IMR-90 (cell line): ENCODE measurements around the gene BBS7. TPM values are rescaled to one million over a fixed set of nuclear protein-coding genes. Genes with fewer than 3 reads are reported as not detected.

Experiments
- ATAC-seq: fragments of 200-7000 bp; cut with Tn5 transposase; 2 replicates; pipeline ENCODE4 v1.9.1; 2020; ENCODE audit warnings: low read depth, mild to moderate bottlenecking, moderate library complexity
- BruUV-seq: library from RNA; stranded (reverse); fragments of 400-500 nt; replicated peaks from 2 replicates; lab custom pipeline; 2021; lab: Mats Ljungman, UMichigan
- CTCF ChIA-PET: fragments of 300-600 bp; formaldehyde crosslinking; extraction: SDS; loops from one replicate; lab custom pipeline; 2021; ENCODE audit warnings: antibody characterized with exemption; lab: Yijun Ruan, JAX
- POLR2A ChIA-PET: fragments of 300-600 bp; sonication (Branson Sonifier 250); formaldehyde crosslinking; loops from one replicate; lab custom pipeline; 2022; ENCODE audit warnings: antibody characterized with exemption; ENCODE audit not compliant: unreplicated experiment; lab: Charles Lee
- DNase-seq: peaks from one replicate; pipeline ENCODE4 v3.0.0; 2013
- H2AFZ ChIP-seq: replicated peaks from 2 replicates; pipeline ENCODE3; 2013; ENCODE audit warnings: low read length, mild to moderate bottlenecking; ENCODE audit not compliant: poor library complexity
- H2AK5ac ChIP-seq: 2 replicates; pipeline ENCODE4 v1.6.1; 2013; ENCODE audit warnings: low read depth, low read length, inconsistent platforms
- H2AK9ac ChIP-seq: replicated peaks from 2 replicates; pipeline ENCODE3; 2013; ENCODE audit warnings: mild to moderate bottlenecking, low read depth, low read length, moderate library complexity; ENCODE audit not compliant: poor library complexity
- H2BK120ac ChIP-seq: 2 replicates; pipeline ENCODE4 v1.6.1; 2013; ENCODE audit warnings: low read depth, low read length, inconsistent platforms
- H2BK15ac ChIP-seq: 3 replicates; pipeline ENCODE4 v1.6.1; 2013; ENCODE audit warnings: low read depth, low read length, inconsistent platforms
- H2BK20ac ChIP-seq: 2 replicates; pipeline ENCODE4 v1.6.1; 2013; ENCODE audit warnings: low read depth, mild to moderate bottlenecking, inconsistent platforms, low read length, moderate library complexity
- H2BK5ac ChIP-seq: 2 replicates; pipeline ENCODE4 v1.6.1; 2013; ENCODE audit warnings: mild to moderate bottlenecking, low read depth, low read length, inconsistent platforms; ENCODE audit not compliant: poor library complexity, severe bottlenecking
- H3K14ac ChIP-seq: replicated peaks from 2 replicates; pipeline ENCODE4 v1.6.1; 2013; ENCODE audit warnings: low read depth, low read length, inconsistent platforms
- H3K18ac ChIP-seq: 2 replicates; pipeline ENCODE4 v1.6.1; 2013; ENCODE audit warnings: low read depth, low read length, control low read depth
- H3K23ac ChIP-seq: 2 replicates; pipeline ENCODE4 v1.6.1; 2013; ENCODE audit warnings: low read depth, low read length, inconsistent platforms
- H3K27ac ChIP-seq: 2 replicates; pipeline ENCODE4 v1.5.1; 2013; ENCODE audit warnings: mild to moderate bottlenecking, control low read depth, low read length; ENCODE audit not compliant: insufficient read depth
- H3K27me3 ChIP-seq: 2 replicates; pipeline ENCODE4 v1.6.1; 2013; ENCODE audit warnings: low read length; ENCODE audit not compliant: control insufficient read depth, insufficient read depth
- H3K36me3 ChIP-seq: 2 replicates; pipeline ENCODE4 v1.6.1; 2013; ENCODE audit warnings: low read length, mixed read lengths; ENCODE audit not compliant: control insufficient read depth, insufficient read depth
- H3K4ac ChIP-seq: 2 replicates; pipeline ENCODE4 v1.6.1; 2013; ENCODE audit warnings: low read depth, low read length, inconsistent platforms
- H3K4me1 ChIP-seq: 2 replicates; pipeline ENCODE4 v1.6.1; 2013; ENCODE audit warnings: low read length, mixed read lengths; ENCODE audit not compliant: control insufficient read depth, insufficient read depth
- H3K4me2 ChIP-seq: 2 replicates; pipeline ENCODE4 v1.6.1; 2013; ENCODE audit warnings: low read depth, mild to moderate bottlenecking, control low read depth, low read length, moderate library complexity
- H3K4me3 ChIP-seq: 2 replicates; pipeline ENCODE4 v1.5.1; 2013; ENCODE audit warnings: low read depth, mild to moderate bottlenecking, control low read depth, low read length, moderate library complexity; ENCODE audit not compliant: insufficient read depth
- H3K56ac ChIP-seq: 2 replicates; pipeline ENCODE4 v1.6.1; 2013; ENCODE audit warnings: low read length, inconsistent platforms; ENCODE audit not compliant: insufficient read depth; ENCODE audit errors: extremely low read depth
- H3K79me1 ChIP-seq, 2 experiments: 2 replicates each; pipeline ENCODE4 v1.6.1; 2013; ENCODE audit warnings: low read length in 2 of 2, inconsistent platforms in 1 of 2, low read depth in 1 of 2
- H3K9ac ChIP-seq: 2 replicates; pipeline ENCODE4 v1.6.1; 2013; ENCODE audit warnings: low read depth, low read length, control low read depth
- H3K9me1 ChIP-seq: 2 replicates; pipeline ENCODE4 v1.6.1; 2013; ENCODE audit warnings: low read length, inconsistent platforms; ENCODE audit not compliant: insufficient read depth
- H3K9me3 ChIP-seq: 2 replicates; pipeline ENCODE4 v1.6.1; 2013; ENCODE audit warnings: low read length; ENCODE audit not compliant: control insufficient read depth, insufficient read depth
- H4K20me1 ChIP-seq: 2 replicates; pipeline ENCODE4 v1.6.1; 2013; ENCODE audit warnings: low read length, inconsistent platforms; ENCODE audit not compliant: insufficient read depth
- H4K5ac ChIP-seq: 2 replicates; pipeline ENCODE4 v1.6.1; 2013; ENCODE audit warnings: mild to moderate bottlenecking, low read depth, low read length, control low read depth
- H4K8ac ChIP-seq, 2 experiments: 2 replicates each; pipeline ENCODE4 v1.6.1; 2013; ENCODE audit warnings: low read depth in 2 of 2, low read length in 2 of 2, control low read depth in 1 of 2, inconsistent platforms in 1 of 2
- H4K91ac ChIP-seq: 2 replicates; pipeline ENCODE4 v1.6.1; 2013; ENCODE audit warnings: low read depth, low read length, inconsistent platforms; ENCODE audit not compliant: insufficient read depth
- BHLHE40 ChIP-seq: fragments of 150-350 bp; IDR thresholded peaks from 2 replicates; pipeline ENCODE4 v1.6.1; 2016; ENCODE audit warnings: mild to moderate bottlenecking, low read depth, low read length
- CEBPB ChIP-seq: IDR thresholded peaks from 2 replicates; pipeline ENCODE4 v1.6.1; 2012; ENCODE audit warnings: low read depth, low read length, improper control_type of control experiment
- CHD1 ChIP-seq: IDR thresholded peaks from 2 replicates; pipeline ENCODE4 v1.6.1; 2012; ENCODE audit warnings: low read depth, low read length, improper control_type of control experiment
- FOS ChIP-seq: fragments of 150-350 bp; IDR thresholded peaks from 2 replicates; pipeline ENCODE4 v1.6.1; 2016; ENCODE audit warnings: low read depth, low read length
- MAFK ChIP-seq: IDR thresholded peaks from 2 replicates; pipeline ENCODE4 v1.6.1; 2012; ENCODE audit warnings: low read depth, low read length, improper control_type of control experiment
- MAZ ChIP-seq: IDR thresholded peaks from 2 replicates; pipeline ENCODE4 v1.6.1; 2012; ENCODE audit warnings: low read depth, mild to moderate bottlenecking, low read length, improper control_type of control experiment, moderate library complexity, borderline replicate concordance
- NFE2L2 ChIP-seq: fragments of 150-350 bp; IDR thresholded peaks from 2 replicates; pipeline ENCODE4 v1.6.1; 2016; ENCODE audit warnings: low read depth, mild to moderate bottlenecking, low read length
- RAD21 ChIP-seq: IDR thresholded peaks from 2 replicates; pipeline ENCODE4 v1.6.1; 2012; ENCODE audit warnings: low read length, improper control_type of control experiment
- RCOR1 ChIP-seq: IDR thresholded peaks from 2 replicates; pipeline ENCODE4 v1.6.1; 2012; ENCODE audit warnings: mild to moderate bottlenecking, low read length, improper control_type of control experiment; ENCODE audit not compliant: insufficient replicate concordance
- RFX5 ChIP-seq: IDR thresholded peaks from 2 replicates; pipeline ENCODE4 v1.8.0; 2012; ENCODE audit warnings: low read depth, mild to moderate bottlenecking, low read length, moderate library complexity
- SMC3 ChIP-seq: fragments of 150-350 bp; IDR thresholded peaks from 2 replicates; pipeline ENCODE4 v1.6.1; 2016; ENCODE audit warnings: low read depth, mild to moderate bottlenecking, antibody characterized with exemption, low read length, moderate library complexity
- WGBS, 2 experiments: methylation state at CpG; one replicate each; pipeline versions ENCODE4 v1.1.5 to v1.1.7; 2013; ENCODE audit warnings: missing lambda C conversion rate in 2 of 2; ENCODE audit not compliant: insufficient read length in 1 of 2; ENCODE audit errors: extremely low coverage in 2 of 2; 5-methylcytosine and 5-hydroxymethylcytosine counted together
- dilution Hi-C: fragments of 300-500 bp; cut with HindIII; formaldehyde crosslinking; loops from one replicate; pipeline ENCODE4 v1.14.3; 2018; ENCODE audit warnings: low sequenced_read_pairs; ENCODE audit not compliant: unreplicated experiment
- in situ Hi-C: fragments of 300-500 bp; cut with MboI; formaldehyde crosslinking; loops from 3 replicates; pipeline ENCODE4 v1.14.3; 2019; ENCODE audit warnings: low sequenced_read_pairs, inconsistent platforms, mixed read lengths
- intact Hi-C: fragments of 100-400 bp; cut with micrococcal nuclease; formaldehyde crosslinking; loops from 2 replicates; pipeline ENCODE4 v1.10.0; 2022
- polyA plus RNA-seq, 3 experiments: library from polyadenylated mRNA; depleted of rRNA; stranded (reverse); fragments of >200 nt; gene quantifications; 2 replicates each; pipeline ENCODE4 v1.2.3, GENCODE V29; 2012; ENCODE audit warnings: low replicate concordance in 1 of 3
- total RNA-seq: library from RNA; depleted of rRNA; stranded (reverse); fragments of >200 nt; gene quantifications from 2 replicates; pipeline ENCODE4 v1.2.3, GENCODE V29; 2012
- TF ChIP-seq, protein P1 (sequence below): fragments of 150-350 bp; IDR thresholded peaks from 2 replicates; pipeline ENCODE4 v1.6.1; 2017; ENCODE audit warnings: mild to moderate bottlenecking, antibody characterized with exemption, low read length, low read depth
- TF ChIP-seq, protein P2 (sequence below): fragments of 150-350 bp; IDR thresholded peaks from 2 replicates; pipeline ENCODE4 v1.6.1; 2016; ENCODE audit warnings: low read depth, mild to moderate bottlenecking, low read length, moderate library complexity, borderline replicate concordance

The BBS7 gene
- total and polyA plus RNA-seq, 2 of the 4 experiments (the other 2 are of a cell fraction), result 23.0 to 32.3 TPM

- Histone ChIP-seq H3K4ac (no peak overlapping the region), H2AK5ac (no peak overlapping the region), H2BK120ac (no peak overlapping the region), H2BK15ac (no peak overlapping the region), H2BK20ac (no peak overlapping the region), H3K4me2 (no peak overlapping the region), H3K27ac (no peak overlapping the region), H3K18ac (no peak overlapping the region), H3K4me1 (no peaks in the 10 kb centered on the region), H3K79me1 (no peaks in the 10 kb centered on the region), H4K20me1 (no peaks in the 10 kb centered on the region), H3K9ac (no peak overlapping the region), H4K91ac (no peak overlapping the region), H3K14ac (no peak overlapping the region), H2AFZ (no peak overlapping the region), H3K9me3 (no peaks in the 10 kb centered on the region), H3K56ac (no peak overlapping the region), H2BK5ac (no peak overlapping the region), H3K27me3 (no peaks in the 10 kb centered on the region), H2AK9ac (no peak overlapping the region), H3K23ac (no peak overlapping the region), H4K8ac (no peak overlapping the region), H3K4me3 (no peak overlapping the region), H4K5ac (no peak overlapping the region), H3K36me3 (peaks cover 5% of the 10 kb centered on the region), H3K9me1 (no peaks in the 10 kb centered on the region)
- TF ChIP-seq RAD21 (no peak), CEBPB (no peak), NFE2L2 (no peak), SMC3 (no peak), MAZ (no peak), BHLHE40 (no peak), MAFK (no peak), RCOR1 (no peak), RFX5 (no peak), CHD1 (no peak), FOS (no peak)
- TF ChIP-seq, protein P1, sequence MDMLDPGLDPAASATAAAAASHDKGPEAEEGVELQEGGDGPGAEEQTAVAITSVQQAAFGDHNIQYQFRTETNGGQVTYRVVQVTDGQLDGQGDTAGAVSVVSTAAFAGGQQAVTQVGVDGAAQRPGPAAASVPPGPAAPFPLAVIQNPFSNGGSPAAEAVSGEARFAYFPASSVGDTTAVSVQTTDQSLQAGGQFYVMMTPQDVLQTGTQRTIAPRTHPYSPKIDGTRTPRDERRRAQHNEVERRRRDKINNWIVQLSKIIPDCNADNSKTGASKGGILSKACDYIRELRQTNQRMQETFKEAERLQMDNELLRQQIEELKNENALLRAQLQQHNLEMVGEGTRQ, result no peak
- TF ChIP-seq, protein P2, sequence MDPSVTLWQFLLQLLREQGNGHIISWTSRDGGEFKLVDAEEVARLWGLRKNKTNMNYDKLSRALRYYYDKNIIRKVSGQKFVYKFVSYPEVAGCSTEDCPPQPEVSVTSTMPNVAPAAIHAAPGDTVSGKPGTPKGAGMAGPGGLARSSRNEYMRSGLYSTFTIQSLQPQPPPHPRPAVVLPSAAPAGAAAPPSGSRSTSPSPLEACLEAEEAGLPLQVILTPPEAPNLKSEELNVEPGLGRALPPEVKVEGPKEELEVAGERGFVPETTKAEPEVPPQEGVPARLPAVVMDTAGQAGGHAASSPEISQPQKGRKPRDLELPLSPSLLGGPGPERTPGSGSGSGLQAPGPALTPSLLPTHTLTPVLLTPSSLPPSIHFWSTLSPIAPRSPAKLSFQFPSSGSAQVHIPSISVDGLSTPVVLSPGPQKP, result no peak
- in situ Hi-C loops (no loop called here), intact Hi-C loops (no loop called here), dilution Hi-C loops (no loop called here)
- no peak for DNase-seq
- ATAC-seq, result no peak
- BruUV-seq, result no TSS peak
- POLR2A ChIA-PET, result no interaction called here
- CTCF ChIA-PET, result no interaction called here
- no CpG with 5 or more reads among the region's 1 CpG for WGBS, 2 experiments
Measured at GRCh38 chr4:121851354-121851753, 18.9 kb downstream of the BBS7 start.
